Stimulated activated naive B cell treated with anti-CD40 and anti-IgM and Interleukin-4, amounts not matched to agents 10 μg/mL and 1 μg/mL and 100 μg/mL, for 72 hours (primary cell): Measurements from ENCODE around the gene C16orf96.

Experiments
- ATAC-seq, 2 donors: fragments of 150-1000 bp; cut with Tn5 transposase; replicated peaks; 2 replicates each; pipeline ENCODE4 v1.10.0; 2021; ENCODE audit warnings: moderate library complexity in 1 of 2
- DNase-seq: peaks from one replicate; pipeline ENCODE4 v3.0.0; 2021
- H3K27ac Mint-ChIP-seq: one replicate; pipeline ENCODE4 v1.8.0; 2022; ENCODE audit warnings: mild to moderate bottlenecking, mixed read lengths
- H3K27me3 Mint-ChIP-seq, 2 donors: one replicate each; pipeline ENCODE4 v1.8.0; 2022; ENCODE audit warnings: mixed read lengths in 2 of 2
- H3K36me3 Mint-ChIP-seq, 2 donors: one replicate each; pipeline ENCODE4 v1.8.0; 2022; ENCODE audit warnings: mixed read lengths in 2 of 2, mild to moderate bottlenecking in 1 of 2
- H3K4me1 Mint-ChIP-seq, 2 donors: one replicate each; pipeline ENCODE4 v1.8.0; 2022; ENCODE audit warnings: mixed read lengths in 2 of 2, mild to moderate bottlenecking in 1 of 2
- H3K4me3 Mint-ChIP-seq, 2 donors: one replicate each; pipeline ENCODE4 v1.8.0; 2022; ENCODE audit warnings: mild to moderate bottlenecking in 2 of 2, mixed read lengths in 2 of 2, moderate library complexity in 1 of 2
- H3K9me3 Mint-ChIP-seq, 2 donors: one replicate each; pipeline ENCODE4 v1.8.0; 2022; ENCODE audit warnings: mixed read lengths in 2 of 2, mild to moderate bottlenecking in 1 of 2

Gene C16orf96

DNA sequence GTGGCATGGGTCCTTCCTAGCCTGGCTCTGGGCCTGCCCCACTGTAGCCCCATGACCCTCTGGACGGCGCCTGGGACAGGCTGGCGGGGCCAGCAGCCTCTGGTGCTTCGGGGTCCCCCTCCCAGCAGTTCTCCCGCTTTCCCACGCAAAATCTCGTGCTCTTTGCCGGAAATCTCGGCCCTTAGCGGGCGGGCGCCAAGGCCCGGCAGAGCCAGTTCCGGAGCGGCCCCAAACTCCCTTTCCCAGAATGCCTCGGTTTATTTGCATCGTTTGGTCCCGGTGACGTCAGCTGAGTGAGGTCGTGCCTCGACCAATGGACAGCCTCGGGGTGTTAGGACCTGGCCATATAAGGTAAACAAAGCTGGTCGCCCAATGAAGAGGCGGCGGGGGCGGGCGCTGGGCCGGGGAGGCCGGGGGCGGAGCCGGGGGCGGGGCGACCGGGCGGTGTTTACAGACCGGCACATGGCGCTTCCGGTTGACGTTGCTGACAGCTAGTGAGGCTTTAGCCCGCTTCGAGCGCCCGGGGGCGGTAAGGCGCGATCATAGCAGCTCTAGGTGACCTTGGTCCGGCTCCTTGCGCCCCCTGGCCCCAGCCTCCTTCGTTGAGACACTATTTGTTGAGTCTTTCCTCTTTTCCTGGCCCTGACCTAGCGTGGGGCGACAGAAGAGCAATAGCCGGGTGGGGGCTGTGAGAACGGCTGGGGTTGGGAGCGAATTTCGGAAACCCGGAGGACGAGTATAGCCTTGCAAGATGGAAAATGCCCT lies 60.1 kb downstream of the C16orf96 start:
- H3K4me1 Mint-ChIP-seq, result peaks cover 21 to 38% of the 10 kb centered on the region in 2 donors
- H3K36me3 Mint-ChIP-seq, result peaks cover 1 to 4% of the 10 kb centered on the region in 2 donors
- H3K4me3 Mint-ChIP-seq, result peak overlapping the region; percentile 94 to 96
- no peaks in the 10 kb centered on the region for H3K27me3 Mint-ChIP-seq
- H3K27ac Mint-ChIP-seq, result peak overlapping the region; percentile 100
- ATAC-seq (peak; percentile 83 to 86), DNase-seq (peak; percentile 99)
- peaks cover 0 to 1% of the 10 kb centered on the region in 2 donors for H3K9me3 Mint-ChIP-seq

GRCh38 chr16:4617880-4618279 lies 61.7 kb downstream of the C16orf96 start:
- DNase-seq (no peak), ATAC-seq (no peak)
- Mint-ChIP-seq H3K9me3 (peaks cover 0 to 1% of the 10 kb centered on the region in 2 donors), H3K4me3 (no peak overlapping the region), H3K27me3 (no peaks in the 10 kb centered on the region), H3K36me3 (peaks cover 1 to 4% of the 10 kb centered on the region in 2 donors), H3K27ac (no peak overlapping the region), H3K4me1 (peaks cover 18 to 28% of the 10 kb centered on the region in 2 donors)

DNA sequence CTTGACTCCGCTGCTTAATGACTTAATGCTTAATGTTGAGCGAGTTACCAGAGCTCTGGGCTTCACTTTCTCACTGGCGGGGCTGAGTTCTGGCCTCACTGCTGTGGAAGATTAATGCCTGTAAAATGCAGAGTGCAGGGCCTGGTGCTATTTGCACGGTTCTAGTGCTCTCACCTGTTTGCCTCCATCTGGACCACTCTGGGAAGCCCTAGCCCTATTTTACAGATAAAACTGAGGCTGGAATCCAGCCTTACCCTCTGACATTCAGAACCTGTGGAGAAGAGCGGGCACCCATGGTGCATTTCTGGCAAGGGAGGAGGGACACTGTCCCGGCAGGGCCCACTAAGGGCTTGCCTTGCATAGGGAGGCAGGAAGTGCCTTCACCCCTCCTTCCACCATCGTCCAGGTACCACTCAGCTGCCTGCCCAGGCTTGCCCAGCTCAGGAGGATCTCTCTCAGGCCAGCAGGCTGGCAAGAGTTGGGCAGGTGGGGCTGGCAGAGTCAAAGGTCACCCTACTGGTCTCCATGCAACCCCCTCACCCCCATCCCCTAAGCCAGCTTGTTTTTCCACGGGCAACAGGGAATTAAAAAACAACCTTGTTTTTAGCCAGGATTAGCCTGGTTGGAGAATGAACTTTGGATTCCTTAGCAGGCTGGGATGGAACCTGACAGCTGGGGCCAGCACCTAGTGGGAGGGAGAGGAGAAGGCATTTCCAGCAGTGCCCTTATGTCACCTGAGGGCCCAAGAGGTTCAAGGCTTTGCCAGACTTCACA lies 62.7 kb downstream of the C16orf96 start:
- DNase-seq, result no peak
- peaks cover 14 to 31% of the 10 kb centered on the region in 2 donors for H3K4me1 Mint-ChIP-seq
- no peaks in the 10 kb centered on the region for H3K27me3 Mint-ChIP-seq
- H3K27ac Mint-ChIP-seq, result no peak overlapping the region
- no peak overlapping the region for H3K4me3 Mint-ChIP-seq
- ATAC-seq, result no peak
- peaks cover 1 to 4% of the 10 kb centered on the region in 2 donors for H3K36me3 Mint-ChIP-seq
- peaks cover 0 to 1% of the 10 kb centered on the region in 2 donors for H3K9me3 Mint-ChIP-seq

GRCh38 chr16:4623593-4623992 lies 67.5 kb downstream of the C16orf96 start:
- Mint-ChIP-seq H3K9me3 (no peaks in the 10 kb centered on the region), H3K27me3 (no peaks in the 10 kb centered on the region), H3K27ac (peak overlapping the region; percentile 47), H3K4me3 (peak overlapping the region; percentile 41 to 51), H3K4me1 (peaks cover 21 to 36% of the 10 kb centered on the region in 2 donors), H3K36me3 (peaks cover 14 to 15% of the 10 kb centered on the region in 2 donors)
- ATAC-seq (no peak), DNase-seq (no peak)

DNA sequence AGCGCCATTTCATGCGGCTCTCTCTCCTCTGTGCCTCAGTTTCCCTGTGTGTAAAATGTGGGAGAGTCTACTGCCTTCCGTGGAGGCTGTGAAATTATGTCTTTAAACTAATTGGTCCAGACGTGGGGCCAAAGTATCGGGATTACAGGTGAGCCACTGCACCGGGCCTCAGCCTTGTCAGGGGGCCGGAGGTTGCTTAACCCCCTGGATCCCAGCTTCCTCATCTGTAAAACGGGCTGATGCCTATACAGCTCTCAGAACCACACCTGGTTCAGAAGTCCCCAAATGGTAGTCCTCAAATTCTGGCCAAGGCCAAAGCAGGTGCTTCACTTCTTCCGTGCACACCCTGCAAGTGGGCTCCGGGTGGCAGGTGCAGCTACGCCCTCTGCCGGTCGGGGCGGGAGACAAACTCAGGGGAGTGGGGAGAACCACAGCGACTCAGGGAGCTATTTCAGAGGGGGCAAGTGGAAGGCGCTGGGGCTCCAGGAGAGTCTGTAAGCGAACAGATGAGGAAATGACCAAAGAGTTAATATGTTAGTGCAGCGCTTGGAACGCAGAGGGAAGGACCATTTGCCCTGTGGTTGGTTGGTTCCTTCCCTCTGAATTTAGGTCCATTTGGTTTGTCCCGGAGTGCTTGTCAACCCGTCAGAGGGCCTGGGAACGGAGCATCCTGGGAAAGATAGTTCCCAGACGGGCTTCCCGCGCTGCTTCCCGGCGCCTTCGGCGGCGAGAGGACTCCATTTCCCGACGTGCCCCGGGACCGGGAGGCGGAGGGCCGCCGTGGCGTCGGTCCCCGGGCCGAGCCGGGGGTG lies 68.1 kb downstream of the C16orf96 start, which contains the start of gene MGRN1:
Gene MGRN1 (plus strand): TSS at position 812 of the 812 bp plus-strand sequence. CDS start 135 bp downstream, outside the sequence.
- Mint-ChIP-seq H3K4me1 (peaks cover 24 to 42% of the 10 kb centered on the region in 2 donors), H3K9me3 (no peaks in the 10 kb centered on the region), H3K27ac (peak within 1 kb of the TSS; percentile 99), H3K27me3 (no peaks in the 10 kb centered on the region), H3K4me3 (peak within 1 kb of the TSS; percentile 97 to 99), H3K36me3 (peaks cover 19 to 20% of the 10 kb centered on the region in 2 donors)
- peak; percentile 72 to 74 for ATAC-seq
- DNase-seq, result peak; percentile 94

- H3K36me3 Mint-ChIP-seq, result peaks cover 21 to 22% of the 10 kb centered on the region in 2 donors
- peak overlapping the region; percentile 99 for H3K27ac Mint-ChIP-seq
- H3K27me3 Mint-ChIP-seq, result no peaks in the 10 kb centered on the region
- ATAC-seq (peak; percentile 75 to 77), DNase-seq (peak; percentile 89)
- peak overlapping the region; percentile 97 to 99 for H3K4me3 Mint-ChIP-seq
- no peaks in the 10 kb centered on the region for H3K9me3 Mint-ChIP-seq
- peaks cover 24 to 45% of the 10 kb centered on the region in 2 donors for H3K4me1 Mint-ChIP-seq
Observed at GRCh38 chr16:4624827-4625559, 68.9 kb downstream of the C16orf96 start.

DNA sequence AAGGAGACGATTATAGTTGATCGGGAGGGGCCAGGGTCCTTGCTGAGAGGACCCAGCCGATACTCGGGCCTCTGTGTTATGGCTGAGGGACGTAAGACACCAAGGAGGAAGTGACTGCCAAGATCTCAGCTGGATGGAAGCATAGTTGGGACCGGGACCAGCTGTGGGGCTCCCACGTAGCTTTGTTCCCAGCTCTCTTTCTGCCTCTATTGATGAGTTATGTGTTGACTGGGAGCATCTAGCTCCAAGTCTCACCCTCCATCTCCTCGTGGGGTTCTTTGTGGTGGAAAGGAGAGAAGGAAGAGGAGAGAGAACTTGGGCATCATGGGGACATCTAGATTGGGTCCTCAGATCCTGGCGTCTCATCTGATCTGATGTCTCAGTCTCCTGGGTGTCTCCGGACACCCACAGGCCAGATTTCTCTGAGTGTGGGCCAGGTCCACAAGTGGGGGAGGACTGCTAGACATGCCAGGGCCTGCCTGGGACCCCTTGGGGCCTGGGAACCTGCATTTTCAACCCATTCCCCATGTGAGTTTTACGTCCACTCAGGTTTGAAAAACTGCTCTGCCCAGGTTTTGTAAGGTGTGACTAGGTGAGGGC lies 69.5 kb downstream of the C16orf96 start:
- H3K27ac Mint-ChIP-seq, result peak overlapping the region; percentile 99
- H3K27me3 Mint-ChIP-seq, result no peaks in the 10 kb centered on the region
- H3K36me3 Mint-ChIP-seq, result peaks cover 21 to 22% of the 10 kb centered on the region in 2 donors
- peaks cover 24 to 45% of the 10 kb centered on the region in 2 donors for H3K4me1 Mint-ChIP-seq
- no peaks in the 10 kb centered on the region for H3K9me3 Mint-ChIP-seq
- ATAC-seq (no peak), DNase-seq (no peak)
- peak overlapping the region; percentile 97 to 99 for H3K4me3 Mint-ChIP-seq

DNA sequence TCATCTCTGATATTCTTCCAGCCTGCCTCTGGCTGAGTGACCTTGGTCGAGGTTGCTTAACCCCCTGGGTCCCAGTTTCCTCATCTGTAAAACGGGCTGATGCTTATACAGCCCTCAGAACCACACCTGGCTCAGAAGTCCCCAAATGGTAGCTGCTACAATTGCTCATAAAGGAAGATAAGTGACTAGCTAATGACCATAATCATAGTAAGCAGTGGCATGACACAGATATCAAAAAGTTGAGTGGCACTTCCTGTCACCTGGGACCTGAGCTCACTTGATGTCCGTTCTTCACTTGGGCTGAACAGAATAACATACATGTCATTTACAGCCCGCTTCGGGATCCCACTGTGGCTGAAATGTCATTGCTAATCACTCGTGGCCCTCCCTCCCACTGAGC lies 70.3 kb downstream of the C16orf96 start:
- Mint-ChIP-seq H3K27ac (peak overlapping the region; percentile 99), H3K4me3 (peak overlapping the region; percentile 97 to 99), H3K9me3 (no peaks in the 10 kb centered on the region), H3K4me1 (peaks cover 27 to 45% of the 10 kb centered on the region in 2 donors), H3K36me3 (peaks cover 27 to 28% of the 10 kb centered on the region in 2 donors), H3K27me3 (no peaks in the 10 kb centered on the region)
- no peak for ATAC-seq
- no peak for DNase-seq

- no peak for ATAC-seq
- DNase-seq, result no peak
- Mint-ChIP-seq H3K27me3 (no peaks in the 10 kb centered on the region), H3K4me1 (peaks cover 27 to 44% of the 10 kb centered on the region in 2 donors), H3K36me3 (peaks cover 28 to 30% of the 10 kb centered on the region in 2 donors), H3K27ac (no peak overlapping the region), H3K4me3 (peak overlapping the region in 1 of 2 donors; percentile 44), H3K9me3 (no peaks in the 10 kb centered on the region)
Observed at GRCh38 chr16:4628283-4628682, 72.1 kb downstream of the C16orf96 start.

DNA sequence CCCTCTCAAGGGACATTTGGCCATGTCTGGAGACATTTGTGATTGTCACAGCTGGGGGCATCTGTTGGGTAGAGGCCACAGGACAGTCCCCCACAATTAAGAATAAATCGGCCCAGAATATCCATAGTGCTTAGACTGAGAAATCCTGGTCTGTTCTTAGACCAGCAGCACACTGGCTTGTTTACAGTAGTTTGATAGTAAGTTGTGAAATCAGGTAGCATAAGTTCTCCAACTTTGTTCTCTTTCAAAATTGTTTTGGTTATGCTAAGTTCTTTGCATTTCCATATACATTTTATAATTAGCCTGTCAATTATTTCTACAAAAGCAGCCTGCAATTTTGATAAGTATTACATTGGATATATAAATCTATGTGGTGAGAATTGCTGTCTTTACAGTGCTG lies 75.3 kb downstream of the C16orf96 start:
- ATAC-seq (no peak), DNase-seq (no peak)
- Mint-ChIP-seq H3K27me3 (no peaks in the 10 kb centered on the region), H3K27ac (no peak overlapping the region), H3K4me1 (peaks cover 14 to 31% of the 10 kb centered on the region in 2 donors), H3K9me3 (no peaks in the 10 kb centered on the region), H3K4me3 (no peak overlapping the region), H3K36me3 (peaks cover 26 to 36% of the 10 kb centered on the region in 2 donors)

DNA sequence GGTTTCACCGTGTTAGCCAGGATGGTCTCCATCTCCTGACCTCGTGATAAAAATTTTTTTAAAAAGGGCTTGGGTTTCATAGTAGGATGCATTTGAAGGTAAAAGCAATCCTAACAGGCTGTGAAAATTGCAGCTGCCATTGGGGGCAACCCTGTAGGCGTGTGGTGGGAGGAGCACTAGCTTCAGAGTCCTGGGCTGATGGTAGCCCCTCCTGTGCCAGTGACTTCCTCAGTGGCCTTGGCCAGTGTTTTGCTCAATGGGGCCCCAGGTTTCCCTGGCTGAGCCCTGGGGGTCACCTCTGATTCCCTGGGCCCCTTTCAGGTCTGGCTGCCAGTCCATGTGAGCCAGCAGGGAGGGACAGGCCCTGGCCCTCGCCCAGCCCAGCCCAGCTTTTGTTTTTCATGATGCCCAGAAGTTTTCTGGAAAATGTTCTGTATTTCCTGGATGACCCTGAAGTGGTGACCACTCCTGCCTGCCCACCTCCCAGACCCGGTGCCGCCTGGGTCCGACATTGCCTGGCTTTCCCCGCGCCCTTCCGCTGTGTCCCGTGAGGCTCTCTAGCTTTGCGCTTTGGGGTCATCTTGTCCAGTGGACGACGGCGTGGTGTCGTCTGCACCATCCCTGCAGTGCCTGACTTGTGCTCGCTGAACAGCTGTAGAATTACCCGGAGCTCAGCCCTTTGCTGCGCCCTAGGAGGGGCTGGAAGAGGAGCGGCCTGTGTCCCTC lies 77.9 kb downstream of the C16orf96 start:
- Mint-ChIP-seq H3K4me3 (no peak overlapping the region), H3K27ac (no peak overlapping the region), H3K4me1 (peaks cover 9 to 19% of the 10 kb centered on the region in 2 donors), H3K27me3 (no peaks in the 10 kb centered on the region), H3K36me3 (peaks cover 26 to 31% of the 10 kb centered on the region in 2 donors), H3K9me3 (no peaks in the 10 kb centered on the region)
- DNase-seq (no peak), ATAC-seq (no peak)

GRCh38 chr16:4634768-4635167 lies 78.6 kb downstream of the C16orf96 start:
- ATAC-seq (no peak), DNase-seq (no peak)
- no peaks in the 10 kb centered on the region for H3K27me3 Mint-ChIP-seq

More at GRCh38 chr16:4634768-4635167, 78.6 kb downstream of the C16orf96 start:
- H3K9me3 Mint-ChIP-seq, result no peaks in the 10 kb centered on the region
- peaks cover 22 to 33% of the 10 kb centered on the region in 2 donors for H3K36me3 Mint-ChIP-seq
- H3K4me1 Mint-ChIP-seq, result peaks cover 10 to 21% of the 10 kb centered on the region in 2 donors
- no peak overlapping the region for H3K4me3 Mint-ChIP-seq
- H3K27ac Mint-ChIP-seq, result no peak overlapping the region
